Measurements from ENCODE around the gene GAL. TPM values are rescaled to one million over a fixed set of nuclear protein-coding genes. Genes with fewer than 3 reads are reported as not detected.

Gene GAL
- total and polyA plus RNA-seq, 8 donors: 1.7 to 5.7 (median 3.5) TPM; not detected in 5

- intact Hi-C loops (cut with DNase I; ENCODE audit: low total_unique reads): no loop called here
- peaks cover 0 to 37% (median 9%) of the 10 kb centered on the region in 3 donors for H3K27me3 ChIP-seq
- H3K27ac ChIP-seq: no peak overlapping the region
- no peak for DNase-seq
- no peak overlapping the region for H3K4me3 ChIP-seq
- H3K36me3 ChIP-seq: no peaks in the 10 kb centered on the region
- no peaks in the 10 kb centered on the region for H3K4me1 ChIP-seq
- 85 to 90% (median 86%) methylated on average over 13 to 15 of the region's 15 CpGs for WGBS, 5 donors
- TF ChIP-seq POLR2A (IDR thresholded peaks at IDR 0.05): no peak
- TF ChIP-seq EP300 (IDR thresholded peaks at IDR 0.05): no peak
- H3K9me3 ChIP-seq: peaks cover 0 to 13% (median 9%) of the 10 kb centered on the region in 4 donors
Measured at GRCh38 chr11:68641880-68642279, 42.5 kb upstream of the GAL start.

DNA sequence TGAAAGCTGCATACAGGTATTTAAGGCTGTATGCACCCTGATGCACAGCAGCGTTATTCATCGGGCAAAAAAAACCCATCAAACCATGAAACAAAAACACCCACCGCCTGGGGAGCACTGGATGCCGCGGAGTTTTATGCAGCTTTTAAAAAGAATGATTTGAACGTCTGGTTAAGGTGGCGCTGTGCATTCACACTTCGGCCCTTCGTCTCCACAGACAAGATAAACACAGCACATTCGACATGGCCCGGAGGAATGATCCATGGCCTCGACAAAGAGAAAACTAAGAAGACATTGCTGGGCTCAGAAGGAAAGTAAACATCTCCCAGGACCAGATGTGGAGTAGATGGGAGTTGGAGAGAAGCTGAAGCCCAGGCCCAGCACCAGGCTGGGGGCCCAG is 40.8 kb upstream of the GAL start:
- TF ChIP-seq POLR2AphosphoS5 (IDR thresholded peaks at IDR 0.05): no peak
- no peak for TF ChIP-seq EP300 (IDR thresholded peaks at IDR 0.05)
- no peak for TF ChIP-seq POLR2A (IDR thresholded peaks at IDR 0.05)
- DNase-seq: peak in 1 of 2 donors; percentile 41
- Histone ChIP-seq H3K27ac (no peak overlapping the region), H3K27me3 (peaks cover 0 to 41% (median 9%) of the 10 kb centered on the region in 3 donors), H3K4me3 (no peak overlapping the region), H3K36me3 (no peaks in the 10 kb centered on the region), H3K9me3 (peaks cover 0 to 21% (median 18%) of the 10 kb centered on the region in 4 donors), H3K4me1 (no peaks in the 10 kb centered on the region)
- intact Hi-C loops (cut with DNase I; ENCODE audit: low total_unique reads): no loop called here
- WGBS, 5 donors: 19 to 33% (median 24%) methylated on average over 12 of the region's 12 CpGs

GRCh38 chr11:68646832-68647231 is 37.5 kb upstream of the GAL start:
- Histone ChIP-seq H3K27me3 (peaks cover 0 to 52% (median 11%) of the 10 kb centered on the region in 3 donors), H3K4me1 (no peaks in the 10 kb centered on the region), H3K9me3 (peaks cover 0 to 21% (median 18%) of the 10 kb centered on the region in 4 donors), H3K27ac (no peak overlapping the region), H3K36me3 (no peaks in the 10 kb centered on the region), H3K4me3 (no peak overlapping the region)
- no peak for TF ChIP-seq POLR2AphosphoS5 (IDR thresholded peaks at IDR 0.05)
- no peak for TF ChIP-seq POLR2A (IDR thresholded peaks at IDR 0.05)
- no peak for TF ChIP-seq EP300 (IDR thresholded peaks at IDR 0.05)
- TF ChIP-seq, protein P1, sequence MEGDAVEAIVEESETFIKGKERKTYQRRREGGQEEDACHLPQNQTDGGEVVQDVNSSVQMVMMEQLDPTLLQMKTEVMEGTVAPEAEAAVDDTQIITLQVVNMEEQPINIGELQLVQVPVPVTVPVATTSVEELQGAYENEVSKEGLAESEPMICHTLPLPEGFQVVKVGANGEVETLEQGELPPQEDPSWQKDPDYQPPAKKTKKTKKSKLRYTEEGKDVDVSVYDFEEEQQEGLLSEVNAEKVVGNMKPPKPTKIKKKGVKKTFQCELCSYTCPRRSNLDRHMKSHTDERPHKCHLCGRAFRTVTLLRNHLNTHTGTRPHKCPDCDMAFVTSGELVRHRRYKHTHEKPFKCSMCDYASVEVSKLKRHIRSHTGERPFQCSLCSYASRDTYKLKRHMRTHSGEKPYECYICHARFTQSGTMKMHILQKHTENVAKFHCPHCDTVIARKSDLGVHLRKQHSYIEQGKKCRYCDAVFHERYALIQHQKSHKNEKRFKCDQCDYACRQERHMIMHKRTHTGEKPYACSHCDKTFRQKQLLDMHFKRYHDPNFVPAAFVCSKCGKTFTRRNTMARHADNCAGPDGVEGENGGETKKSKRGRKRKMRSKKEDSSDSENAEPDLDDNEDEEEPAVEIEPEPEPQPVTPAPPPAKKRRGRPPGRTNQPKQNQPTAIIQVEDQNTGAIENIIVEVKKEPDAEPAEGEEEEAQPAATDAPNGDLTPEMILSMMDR (IDR thresholded peaks at IDR 0.05): no peak
- 86 to 100% (median 92%) methylated on average over 1 of the region's 1 CpG for WGBS, 5 donors
- intact Hi-C loops (cut with DNase I; ENCODE audit: low total_unique reads): no loop called here
- no peak for DNase-seq

DNA sequence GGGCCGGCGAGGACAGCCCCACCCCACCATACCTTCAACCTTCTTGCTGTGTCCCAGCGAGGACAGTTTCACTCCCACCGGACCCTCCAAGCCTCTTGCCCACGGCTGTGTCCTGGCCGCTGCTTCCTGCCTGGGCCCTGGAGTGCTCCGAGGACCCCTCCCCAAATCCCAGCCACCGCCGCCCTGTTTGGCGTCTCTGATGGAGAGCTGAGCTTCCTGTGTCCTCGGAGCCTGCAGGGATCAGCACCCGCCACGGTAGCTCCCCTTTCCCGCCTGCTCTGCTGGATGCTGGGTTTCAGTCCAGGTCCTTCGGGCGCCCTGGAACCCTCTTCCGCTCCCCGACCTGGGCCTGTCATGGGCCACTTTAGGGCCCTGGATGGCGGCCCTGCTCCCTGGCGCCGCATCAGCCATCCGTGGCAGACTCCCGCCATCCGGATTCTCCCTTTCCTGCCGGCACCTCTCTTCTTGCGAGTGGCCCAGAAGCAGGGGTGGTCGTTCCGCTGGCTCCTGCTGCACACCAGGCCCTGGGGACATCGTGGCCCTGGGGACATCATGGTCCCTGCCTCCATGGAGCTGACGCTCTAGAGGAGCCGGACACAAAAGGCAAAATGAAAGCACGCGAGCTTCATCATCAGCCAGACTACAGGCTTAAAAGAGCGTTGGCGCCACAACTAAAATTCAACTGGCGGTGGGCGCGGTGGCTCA is 34.3 kb upstream of the GAL start:
- no peak for TF ChIP-seq POLR2A (IDR thresholded peaks at IDR 0.05)
- no peak for TF ChIP-seq EP300 (IDR thresholded peaks at IDR 0.05)
- TF ChIP-seq POLR2AphosphoS5 (IDR thresholded peaks at IDR 0.05): no peak
- TF ChIP-seq, protein P1 (IDR thresholded peaks at IDR 0.05): no peak
- no peak overlapping the region for H3K27ac ChIP-seq
- no peaks in the 10 kb centered on the region for H3K4me1 ChIP-seq
- intact Hi-C loops (cut with DNase I; ENCODE audit: low total_unique reads): no loop called here
- peaks cover 0 to 63% (median 9%) of the 10 kb centered on the region in 3 donors for H3K27me3 ChIP-seq
- no peak for DNase-seq
- H3K36me3 ChIP-seq: no peaks in the 10 kb centered on the region
- peaks cover 0 to 25% (median 20%) of the 10 kb centered on the region in 4 donors for H3K9me3 ChIP-seq
- WGBS, 5 donors: 63 to 72% (median 67%) methylated on average over 36 to 37 of the region's 38 CpGs
- H3K4me3 ChIP-seq: no peak overlapping the region

GRCh38 chr11:68650801-68651200 is 33.5 kb upstream of the GAL start:
- H3K4me3 ChIP-seq: no peak overlapping the region
- 81 to 89% (median 89%) methylated on average over 9 to 14 of the region's 14 CpGs for WGBS, 5 donors
- DNase-seq: no peak
- no peaks in the 10 kb centered on the region for H3K4me1 ChIP-seq
- no peak for TF ChIP-seq POLR2A (IDR thresholded peaks at IDR 0.05)
- no peaks in the 10 kb centered on the region for H3K36me3 ChIP-seq
- intact Hi-C loops (cut with DNase I; ENCODE audit: low total_unique reads): no loop called here
- peaks cover 0 to 55% (median 9%) of the 10 kb centered on the region in 3 donors for H3K27me3 ChIP-seq
- H3K9me3 ChIP-seq: peaks cover 0 to 32% (median 26%) of the 10 kb centered on the region in 4 donors
- H3K27ac ChIP-seq: no peak overlapping the region
